ENCODE data around the gene SKOR2.

The SKOR2 gene

GRCh38 chr18:47251289-47252120 lies at the start of gene SKOR2:
SKOR2 (minus strand) TSS chr18:47251660; CDS start chr18:47249183, 2,477 bp downstream.
- Histone ChIP-seq H3K9me2 (replicated peaks; ENCODE audit: low read depth, low read length) (no peaks in the 10 kb centered on the region), H2AFZ (ENCODE audit: low read length) (no peak within 1 kb of the TSS), H4K20me1 (ENCODE audit: insufficient read depth, low read length, poor library complexity, severe bottlenecking) (no peaks in the 10 kb centered on the region), H3K9ac (ENCODE audit: low read depth, low read length, poor library complexity, severe bottlenecking) (no peak within 1 kb of the TSS), H3K4me3 (ENCODE audit: low read length, poor library complexity, severe bottlenecking) (no peak within 1 kb of the TSS), H3K27me3 (ENCODE audit: insufficient read depth, low read length, poor library complexity, severe bottlenecking) (no peaks in the 10 kb centered on the region), H3K9me3 (ENCODE audit: insufficient read depth, low read depth, low read length) (no peaks in the 10 kb centered on the region), H3K36me3 (ENCODE audit: insufficient read depth, low read length) (no peaks in the 10 kb centered on the region), H3K4me1 (ENCODE audit: insufficient read depth, low read length, poor library complexity, severe bottlenecking) (no peaks in the 10 kb centered on the region), H3K79me2 (ENCODE audit: insufficient read depth, low read length) (no peaks in the 10 kb centered on the region), H3F3A (ENCODE audit: low read depth) (no peaks in the 10 kb centered on the region), H3K4me2 (ENCODE audit: low read depth, low read length, poor library complexity, severe bottlenecking) (no peak within 1 kb of the TSS)
- TF ChIP-seq CTCF (conservative IDR thresholded peaks at IDR 0.05; ENCODE audit: low read length) (no peak), EZH2phosphoT487 (IDR thresholded peaks at IDR 0.05; ENCODE audit: borderline replicate concordance) (no peak)

- Histone ChIP-seq H3K9ac (ENCODE audit: low read depth, low read length, poor library complexity, severe bottlenecking) (no peak overlapping the region), H3K79me2 (ENCODE audit: insufficient read depth, low read length) (no peaks in the 10 kb centered on the region), H3K4me2 (ENCODE audit: low read depth, low read length, poor library complexity, severe bottlenecking) (no peak overlapping the region), H3K9me3 (ENCODE audit: insufficient read depth, low read depth, low read length) (no peaks in the 10 kb centered on the region), H3F3A (ENCODE audit: low read depth) (no peaks in the 10 kb centered on the region), H3K9me2 (replicated peaks; ENCODE audit: low read depth, low read length) (no peaks in the 10 kb centered on the region), H2AFZ (ENCODE audit: low read length) (no peak overlapping the region), H4K20me1 (ENCODE audit: insufficient read depth, low read length, poor library complexity, severe bottlenecking) (no peaks in the 10 kb centered on the region), H3K4me1 (ENCODE audit: insufficient read depth, low read length, poor library complexity, severe bottlenecking) (no peaks in the 10 kb centered on the region), H3K4me3 (ENCODE audit: low read length, poor library complexity, severe bottlenecking) (no peak overlapping the region), H3K27me3 (ENCODE audit: insufficient read depth, low read length, poor library complexity, severe bottlenecking) (no peaks in the 10 kb centered on the region), H3K36me3 (ENCODE audit: insufficient read depth, low read length) (no peaks in the 10 kb centered on the region)
- TF ChIP-seq EZH2phosphoT487 (IDR thresholded peaks at IDR 0.05; ENCODE audit: borderline replicate concordance) = no peak
- no peak; the same call in 1 of the 2 replicates for TF ChIP-seq CTCF (conservative IDR thresholded peaks at IDR 0.05; ENCODE audit: low read length)
Observed at GRCh38 chr18:47296462-47296861, 45.0 kb upstream of the SKOR2 start.

GRCh38 chr18:47294801-47295200 lies 43.3 kb upstream of the SKOR2 start:
- Histone ChIP-seq H3K9me2 (replicated peaks; ENCODE audit: low read depth, low read length) (no peaks in the 10 kb centered on the region), H3K4me1 (ENCODE audit: insufficient read depth, low read length, poor library complexity, severe bottlenecking) (no peaks in the 10 kb centered on the region), H3K9me3 (ENCODE audit: insufficient read depth, low read depth, low read length) (no peaks in the 10 kb centered on the region), H4K20me1 (ENCODE audit: insufficient read depth, low read length, poor library complexity, severe bottlenecking) (no peaks in the 10 kb centered on the region), H3K79me2 (ENCODE audit: insufficient read depth, low read length) (no peaks in the 10 kb centered on the region), H3F3A (ENCODE audit: low read depth) (no peaks in the 10 kb centered on the region), H3K9ac (ENCODE audit: low read depth, low read length, poor library complexity, severe bottlenecking) (no peak overlapping the region), H3K4me3 (ENCODE audit: low read length, poor library complexity, severe bottlenecking) (no peak overlapping the region), H3K4me2 (ENCODE audit: low read depth, low read length, poor library complexity, severe bottlenecking) (no peak overlapping the region), H2AFZ (ENCODE audit: low read length) (no peak overlapping the region), H3K36me3 (ENCODE audit: insufficient read depth, low read length) (no peaks in the 10 kb centered on the region), H3K27me3 (ENCODE audit: insufficient read depth, low read length, poor library complexity, severe bottlenecking) (no peaks in the 10 kb centered on the region)
- no peak for TF ChIP-seq CTCF (conservative IDR thresholded peaks at IDR 0.05; ENCODE audit: low read length)
- TF ChIP-seq EZH2phosphoT487 (IDR thresholded peaks at IDR 0.05; ENCODE audit: borderline replicate concordance) = no peak

All from Loucy (cell line).